GM18861 (cell line): ENCODE results near the gene HRH1.
"Not testable (repeated sequence)": the region's sequence is repeated elsewhere in the genome, so short reads cannot be mapped to it uniquely, and the experiment has no call there.

ENCODE experiments used
- ATAC-seq: cut with Tn5 transposase; IDR thresholded peaks from one replicate; pipeline ENCODE4 v1.9.1; 2021; ENCODE audit not compliant: unreplicated experiment

Gene HRH1

DNA sequence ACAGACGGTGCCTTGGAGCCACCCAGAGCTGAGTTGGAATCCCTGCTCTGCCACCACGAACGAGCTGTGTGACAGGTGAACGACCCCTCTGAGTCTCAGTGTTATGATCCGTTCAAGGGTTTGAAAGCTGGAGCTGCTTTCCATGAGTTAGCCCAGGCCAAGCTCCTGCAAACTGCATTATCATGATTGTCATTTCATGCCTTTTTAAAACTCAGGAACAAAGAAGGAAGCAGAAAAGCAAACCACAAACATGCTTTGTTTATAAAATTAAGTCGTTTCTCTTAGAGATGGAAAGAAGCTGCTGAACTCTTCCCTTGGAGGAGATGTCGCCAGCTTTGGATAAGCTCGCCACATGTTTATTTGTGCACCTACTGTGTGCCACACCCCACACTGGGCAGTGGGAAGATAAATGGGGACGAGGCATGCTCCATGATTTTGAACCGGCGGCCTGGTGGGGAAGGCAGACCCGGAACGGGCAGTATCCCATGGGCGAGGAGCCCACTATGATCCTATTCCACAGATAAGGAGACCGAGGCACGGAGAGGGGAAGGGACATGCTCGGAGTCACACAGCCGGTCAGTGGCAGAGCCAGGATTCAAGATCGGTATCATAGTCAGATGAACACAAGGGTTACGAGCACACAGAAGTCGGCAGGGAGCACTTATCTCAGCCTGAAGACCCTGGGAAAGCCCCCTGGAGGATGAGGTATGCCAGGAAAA, 15.9 kb downstream of the HRH1 start:
- ATAC-seq, result no peak

DNA sequence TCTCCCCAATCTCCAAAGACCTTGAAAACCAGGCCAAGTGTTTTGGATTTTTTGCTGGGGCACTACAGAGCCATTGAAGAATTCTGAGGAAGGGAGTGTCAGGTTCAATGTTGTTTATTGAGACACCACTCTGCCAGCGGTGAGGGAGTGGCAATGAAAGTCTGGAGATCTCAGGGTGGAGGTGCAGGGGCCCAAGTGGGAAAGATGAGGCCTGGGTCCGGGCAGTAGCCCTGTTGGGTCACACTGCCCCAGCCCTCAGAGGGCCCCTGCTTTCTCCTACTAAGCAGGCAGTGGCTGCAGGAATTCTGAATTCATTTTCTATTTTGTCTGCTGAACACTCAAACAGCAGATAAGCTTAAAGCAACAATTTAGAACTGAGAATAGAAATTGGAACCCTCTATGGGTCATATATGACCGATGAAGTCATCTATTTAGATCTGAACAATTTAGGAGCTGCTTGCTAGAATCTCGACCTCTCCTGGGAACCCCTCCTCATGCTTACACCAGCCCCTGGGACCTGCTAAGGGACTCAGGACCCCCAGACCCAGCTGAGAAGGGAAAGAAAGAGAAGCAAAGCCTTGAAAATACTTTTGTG, 17.9 kb downstream of the HRH1 start:
- ATAC-seq, result no peak

DNA sequence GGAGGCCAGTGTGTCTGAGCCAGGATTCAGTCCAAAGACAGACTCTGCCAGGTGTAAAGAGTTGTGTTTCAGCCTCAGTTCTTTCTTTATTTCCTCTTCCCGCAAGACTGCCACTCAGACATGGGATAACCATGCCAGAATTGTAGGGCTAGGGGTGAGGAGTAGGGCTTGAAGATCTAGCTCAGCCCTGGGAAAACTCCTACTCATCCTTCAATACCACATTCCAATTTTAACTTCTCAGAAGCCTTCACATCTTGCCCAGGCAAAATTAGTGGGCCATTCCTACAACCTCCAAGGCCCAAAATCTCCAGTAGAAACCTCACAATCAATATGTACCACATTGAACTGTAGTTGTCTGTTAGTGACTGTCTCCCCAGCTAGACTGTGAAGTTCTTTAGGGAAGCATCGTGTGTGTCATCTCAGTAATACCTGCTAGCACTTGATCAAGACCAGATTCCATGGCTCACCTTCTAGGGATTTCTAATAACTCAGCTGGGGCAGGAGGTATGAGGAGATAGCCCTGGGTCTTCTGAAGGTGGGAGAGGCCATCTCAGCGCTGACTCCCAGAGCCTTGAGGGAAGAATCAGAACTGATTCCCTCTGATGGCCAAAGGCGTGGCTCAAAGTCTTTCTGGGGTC, 19.7 kb downstream of the HRH1 start:
- ATAC-seq, result no peak

DNA sequence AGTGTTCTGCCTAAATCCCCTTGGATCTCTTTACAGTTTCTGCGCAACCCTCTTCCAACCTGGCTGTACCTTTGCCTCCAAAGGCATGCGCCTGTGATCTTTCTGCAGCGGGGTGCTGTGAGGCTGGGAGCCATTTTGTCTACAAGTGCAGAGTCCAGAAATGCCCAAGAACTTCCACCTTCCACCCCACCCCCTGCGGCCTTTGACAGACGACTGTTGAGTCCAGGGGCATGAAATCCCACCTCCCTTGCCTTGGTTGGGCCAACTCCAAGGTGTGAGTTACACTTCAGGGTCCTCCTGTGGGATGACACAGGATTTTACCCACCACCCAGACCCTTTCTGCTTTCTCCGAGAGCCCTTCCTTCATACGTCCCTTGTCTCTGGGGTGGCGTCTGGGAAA, 24.1 kb downstream of the HRH1 start:
- no peak for ATAC-seq

DNA sequence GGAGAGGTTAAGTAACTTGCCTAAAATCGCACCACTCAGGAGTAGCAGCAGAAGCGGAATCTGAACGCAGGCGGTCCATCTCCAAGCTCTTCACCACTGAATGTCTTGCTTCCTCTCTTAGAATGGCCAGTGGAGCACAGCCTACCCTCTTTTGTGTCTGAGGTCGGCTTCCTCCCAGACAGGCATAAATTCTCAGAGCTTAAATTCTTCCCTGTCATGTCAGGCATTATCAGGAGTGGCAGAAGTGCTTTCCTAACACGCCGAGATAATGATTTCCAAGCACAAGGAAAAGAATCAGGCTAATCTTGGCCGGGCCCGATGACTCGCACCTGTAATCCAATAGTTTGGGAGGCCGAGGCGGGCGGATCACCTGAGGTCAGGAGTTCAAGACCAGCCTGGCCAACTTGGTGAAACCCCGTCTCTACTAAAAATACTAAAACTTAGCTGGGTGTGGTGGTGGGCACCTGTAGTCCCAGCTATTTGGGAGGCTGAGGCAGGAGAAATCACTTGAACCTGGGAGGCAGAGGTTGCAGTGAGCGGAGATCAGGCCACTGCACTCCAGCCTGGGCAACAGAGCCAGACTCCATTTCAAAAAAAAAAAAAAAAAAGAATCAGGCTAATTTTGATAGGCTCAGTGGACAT, 30.2 kb downstream of the HRH1 start:
- not testable (repeated sequence) for ATAC-seq

DNA sequence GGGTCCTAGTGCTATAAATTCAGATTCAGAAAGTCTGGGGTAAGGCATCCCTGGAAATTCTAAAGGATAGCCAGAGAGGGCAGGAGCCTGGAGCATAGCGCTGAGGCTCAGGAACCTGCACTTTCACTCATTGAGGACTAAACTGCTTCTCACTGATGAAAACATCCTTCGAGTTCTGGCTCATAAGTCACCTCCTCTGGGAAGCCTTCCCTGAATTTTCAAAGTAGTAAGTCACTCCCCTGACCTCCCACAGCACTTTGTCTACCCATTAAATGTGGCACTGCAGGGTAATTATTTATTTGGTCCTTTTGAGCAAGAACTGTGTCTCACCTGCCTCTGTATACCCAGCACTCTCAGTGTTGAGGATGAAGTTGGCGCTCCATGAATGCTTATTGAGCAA, 30.9 kb downstream of the HRH1 start:
- ATAC-seq, result no peak

DNA sequence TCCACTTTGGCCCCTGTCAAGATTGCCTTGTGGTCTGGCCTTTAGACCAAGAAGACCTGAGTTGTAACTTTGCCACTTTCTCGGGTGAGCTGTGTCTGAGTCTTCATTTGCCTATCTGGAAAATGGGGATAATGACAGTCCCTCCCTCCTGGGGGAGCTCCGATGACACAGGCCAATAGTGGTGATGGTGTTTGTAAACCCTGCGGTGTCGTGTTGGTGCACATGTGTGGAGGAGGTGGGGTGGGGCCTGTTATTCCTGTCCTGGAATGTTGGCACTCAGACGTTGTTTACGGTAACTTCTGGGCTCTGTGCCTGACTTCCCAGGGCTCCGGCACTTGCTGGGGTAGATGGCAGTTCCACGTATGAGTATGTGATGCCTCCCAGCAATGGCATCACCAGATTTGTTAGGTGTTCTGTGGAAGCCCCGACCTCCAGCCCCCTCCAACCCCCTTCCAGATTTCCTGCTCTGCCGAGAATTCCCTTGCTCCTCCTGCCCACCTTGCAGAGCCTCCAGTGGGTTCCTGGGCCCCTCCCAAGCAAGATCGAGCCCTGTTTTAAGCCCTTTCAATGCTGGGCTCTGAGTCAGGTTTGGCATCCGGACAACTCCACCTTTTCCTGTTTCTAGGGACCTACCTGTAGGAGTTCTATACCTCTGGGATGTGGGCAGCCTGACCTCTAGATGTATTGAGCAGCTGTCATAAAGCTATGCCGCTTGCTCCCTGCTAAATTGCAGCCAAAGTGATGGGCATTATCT, 31.4 kb downstream of the HRH1 start:
- ATAC-seq, result no peak

DNA sequence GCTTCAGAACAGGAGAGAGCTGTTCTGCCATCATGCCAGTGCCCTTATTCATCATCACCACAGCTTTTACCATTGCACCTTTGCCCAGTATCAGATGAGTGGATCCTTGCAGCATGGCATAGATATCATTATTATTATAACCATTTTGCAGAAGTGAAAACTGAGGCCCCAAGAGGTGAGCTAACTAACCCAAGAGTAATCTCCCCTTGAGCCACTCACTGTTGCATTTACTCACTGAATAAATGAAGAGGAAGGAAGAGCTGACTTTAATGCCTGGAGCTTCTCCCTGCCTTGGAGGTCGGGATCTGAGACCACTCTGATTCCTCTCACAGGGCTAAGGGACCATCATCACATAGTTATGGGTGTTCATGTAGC, 32.0 kb downstream of the HRH1 start:
- ATAC-seq, result no peak

DNA sequence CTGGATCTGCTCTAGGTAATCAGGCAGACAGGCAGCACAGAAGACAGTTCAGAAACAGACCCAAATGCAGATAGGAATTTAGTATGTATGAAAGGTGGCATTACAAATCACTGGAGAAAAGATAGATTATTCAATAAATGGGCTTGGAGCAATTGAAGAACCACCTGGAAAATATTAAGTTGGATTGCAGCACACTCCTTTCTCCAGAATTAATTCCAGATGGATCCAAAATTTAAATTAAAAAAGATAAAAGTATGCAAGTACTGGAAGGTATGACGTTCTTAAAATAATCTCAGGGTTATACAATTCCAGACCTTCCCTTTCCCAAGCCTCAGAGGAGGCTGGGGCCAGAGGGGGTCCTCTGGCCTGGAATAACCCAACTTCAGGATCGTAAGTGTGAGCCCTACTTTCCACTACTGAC, 32.5 kb downstream of the HRH1 start:
- ATAC-seq, result no peak

DNA sequence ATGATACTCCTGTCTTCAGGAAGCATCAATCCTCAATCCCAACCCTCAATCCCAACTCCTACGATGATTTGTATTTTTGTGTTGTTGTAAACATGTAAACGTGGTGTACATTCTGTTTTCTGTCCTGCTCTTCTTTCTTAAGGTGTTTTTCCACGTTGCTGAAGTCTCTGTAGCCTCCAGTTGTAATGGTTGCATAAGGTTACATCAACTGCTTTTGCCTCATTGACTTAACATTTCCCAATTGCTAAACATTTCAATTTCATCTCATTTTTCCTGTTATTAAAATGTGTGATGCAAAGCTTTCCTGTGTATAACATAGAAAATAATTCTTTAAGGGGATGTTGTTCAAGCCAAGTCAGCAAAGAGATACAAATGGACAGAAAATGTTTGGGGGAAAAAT, 33.4 kb downstream of the HRH1 start:
- ATAC-seq, result no peak

DNA sequence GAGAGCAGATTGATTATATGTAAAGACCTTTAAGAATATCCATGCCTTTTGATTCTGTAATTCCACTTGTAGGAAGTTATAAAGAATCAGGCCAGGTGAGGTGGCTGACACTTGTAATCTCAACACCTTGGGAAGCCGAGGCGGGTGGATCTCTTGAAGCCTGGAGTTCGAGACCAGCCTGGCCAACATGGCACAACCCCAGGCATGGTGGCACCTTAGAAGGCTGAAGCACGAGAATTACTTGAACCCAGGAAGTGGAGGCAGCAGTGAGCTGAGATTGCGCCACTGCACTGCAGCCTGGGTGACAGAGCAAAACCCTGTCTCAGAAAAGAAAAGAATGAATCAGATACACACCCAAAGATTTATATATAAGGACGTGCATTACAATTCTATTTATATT, 33.9 kb downstream of the HRH1 start:
- no peak for ATAC-seq

DNA sequence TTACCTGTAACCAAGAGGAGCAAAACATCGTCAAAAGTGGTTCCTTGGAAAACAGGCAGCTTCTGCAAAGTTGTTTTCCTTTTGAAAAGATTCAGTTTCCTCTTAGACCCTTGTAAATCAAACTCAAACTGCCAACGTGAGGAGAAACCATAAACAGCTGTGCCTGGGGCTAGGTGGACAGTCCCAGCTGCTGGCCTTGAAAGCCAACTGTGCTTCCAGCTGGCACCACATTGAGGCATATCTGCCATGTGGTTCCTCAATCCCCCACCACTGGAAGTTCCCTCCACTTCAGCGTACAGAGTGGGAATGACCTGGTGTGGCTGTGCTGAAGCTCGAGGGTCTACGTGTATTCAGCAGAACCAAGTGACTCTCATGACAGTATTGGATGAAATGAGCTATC, 40.9 kb downstream of the HRH1 start:
- no peak for ATAC-seq

DNA sequence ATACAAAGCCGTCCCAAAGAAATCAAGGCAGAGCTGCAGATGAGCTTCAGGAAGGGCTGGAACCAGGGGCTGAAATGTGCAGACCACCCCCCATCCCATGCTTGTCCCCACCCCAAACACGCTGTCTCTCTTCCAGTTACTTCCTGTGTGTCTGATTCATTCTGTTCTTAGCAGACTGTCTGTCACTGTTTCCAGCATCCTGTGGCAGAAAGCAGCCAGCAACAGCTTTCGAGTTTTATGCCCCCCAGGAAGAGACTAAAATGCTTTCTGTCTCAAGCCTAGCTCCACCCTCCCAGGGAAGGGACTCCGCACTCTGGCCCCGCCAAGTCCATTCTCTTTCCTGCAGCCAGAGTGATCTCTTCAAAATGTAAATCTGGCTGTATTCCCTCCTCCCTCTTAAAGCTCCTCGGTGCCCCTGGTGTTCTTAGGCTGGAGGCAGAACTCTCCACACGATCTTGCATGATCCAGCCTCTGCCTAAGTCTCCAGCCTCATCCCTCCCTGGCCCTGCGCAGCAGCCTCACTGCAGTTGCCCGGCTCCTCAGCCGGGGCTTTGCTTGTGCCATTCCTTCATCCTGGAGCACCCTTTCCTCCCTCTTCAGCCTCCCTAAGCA, 41.5 kb downstream of the HRH1 start:
- ATAC-seq, result no peak

DNA sequence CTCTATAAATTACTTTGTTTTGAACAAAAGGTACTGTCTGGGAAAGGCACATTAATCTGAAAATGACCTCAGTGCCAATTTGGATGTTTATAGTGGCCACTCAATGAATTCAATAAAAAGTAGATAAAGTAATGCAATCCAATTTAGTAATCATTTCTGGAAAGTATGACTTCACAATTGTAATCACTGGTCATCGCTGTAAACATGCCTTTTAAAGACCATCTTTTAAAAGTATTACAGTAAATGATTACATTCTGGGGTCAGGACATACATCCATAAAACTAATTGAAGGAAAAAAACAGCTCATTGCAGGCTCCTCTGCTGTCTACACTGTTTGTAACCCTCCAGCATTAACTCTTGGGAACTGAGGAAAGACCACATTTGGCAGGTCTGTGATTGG, 43.2 kb downstream of the HRH1 start:
- no peak for ATAC-seq

DNA sequence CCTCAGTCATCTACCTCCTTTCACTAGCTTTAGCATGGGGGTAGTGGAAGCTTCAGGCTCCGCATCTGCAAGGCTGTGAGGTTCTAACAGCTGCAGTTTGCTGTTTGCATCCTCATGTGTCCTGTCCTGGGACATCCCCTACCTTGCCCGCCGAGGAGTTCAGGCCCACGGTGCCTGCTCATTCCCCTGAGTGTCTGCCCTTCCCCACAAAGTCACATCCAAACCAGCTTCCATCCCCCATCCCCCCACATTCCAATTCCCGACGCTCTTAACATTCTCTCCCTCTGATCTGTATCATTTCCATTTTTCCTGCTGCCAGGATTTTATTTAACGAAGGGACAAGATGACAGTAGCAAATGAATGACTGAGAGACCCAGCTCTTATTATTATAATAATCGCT, 43.8 kb downstream of the HRH1 start:
- no peak for ATAC-seq

DNA sequence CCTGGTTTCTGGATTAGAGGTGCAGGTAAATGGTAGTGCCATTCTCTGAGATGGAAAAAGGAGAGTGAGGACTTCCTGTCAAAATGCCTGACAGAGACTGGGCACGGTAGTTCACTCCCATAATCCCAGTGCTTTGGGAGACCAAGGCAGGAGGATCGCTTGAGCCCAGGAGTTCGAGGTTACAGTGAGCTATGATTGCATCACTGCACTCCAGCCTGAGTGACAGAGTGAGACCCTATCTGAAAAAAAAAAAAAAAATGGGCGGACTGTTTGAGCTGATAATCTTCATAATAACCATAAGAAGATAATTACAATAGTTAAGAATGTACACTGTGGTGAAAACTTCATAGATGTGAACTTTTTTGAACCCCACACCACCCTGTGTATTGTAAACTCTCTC, 44.2 kb downstream of the HRH1 start:
- ATAC-seq, result no peak

DNA sequence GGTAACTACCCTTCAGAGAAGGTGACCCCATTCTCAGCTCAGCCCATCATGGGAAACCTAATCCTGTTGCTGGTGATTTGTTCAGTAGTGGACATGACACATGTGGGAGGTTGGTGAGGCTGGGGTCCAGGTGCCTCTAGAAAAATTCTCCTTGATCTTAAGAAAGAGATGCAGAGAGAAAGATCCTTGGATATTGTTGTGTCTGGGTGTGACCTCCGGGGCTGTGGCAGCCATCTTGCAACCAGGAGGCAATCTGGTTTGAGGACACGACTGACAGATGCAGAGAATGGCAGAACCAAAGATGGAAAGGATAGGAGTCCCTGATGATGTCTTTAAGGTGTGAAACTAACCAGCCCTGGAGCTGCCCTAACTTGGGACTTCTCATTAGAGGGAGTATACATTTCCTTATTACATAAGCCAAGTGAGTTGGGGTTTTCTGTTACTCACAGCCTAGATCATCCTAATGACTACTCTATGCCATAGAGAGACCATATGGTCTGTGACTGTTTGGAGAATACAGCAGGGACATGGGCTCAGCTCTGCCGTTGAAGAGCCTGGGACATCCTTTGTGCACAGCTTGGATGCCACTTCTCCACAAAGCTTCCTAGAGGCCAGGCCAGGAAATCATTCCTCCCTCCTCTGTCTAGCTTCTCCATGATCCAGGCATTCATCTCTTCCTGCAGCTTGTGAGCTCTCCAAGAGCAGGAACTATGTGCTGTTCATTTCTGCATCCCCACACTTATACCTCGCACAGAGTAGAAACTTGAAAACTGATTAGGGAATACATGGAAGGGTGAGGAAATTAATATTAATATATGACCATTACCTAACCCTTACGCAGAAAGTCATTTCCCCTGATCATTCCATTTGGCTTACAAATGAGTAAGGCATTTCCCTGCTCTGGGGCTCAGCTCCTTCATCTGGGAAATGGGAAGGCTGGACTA, 45.9 kb downstream of the HRH1 start:
- no peak for ATAC-seq

DNA sequence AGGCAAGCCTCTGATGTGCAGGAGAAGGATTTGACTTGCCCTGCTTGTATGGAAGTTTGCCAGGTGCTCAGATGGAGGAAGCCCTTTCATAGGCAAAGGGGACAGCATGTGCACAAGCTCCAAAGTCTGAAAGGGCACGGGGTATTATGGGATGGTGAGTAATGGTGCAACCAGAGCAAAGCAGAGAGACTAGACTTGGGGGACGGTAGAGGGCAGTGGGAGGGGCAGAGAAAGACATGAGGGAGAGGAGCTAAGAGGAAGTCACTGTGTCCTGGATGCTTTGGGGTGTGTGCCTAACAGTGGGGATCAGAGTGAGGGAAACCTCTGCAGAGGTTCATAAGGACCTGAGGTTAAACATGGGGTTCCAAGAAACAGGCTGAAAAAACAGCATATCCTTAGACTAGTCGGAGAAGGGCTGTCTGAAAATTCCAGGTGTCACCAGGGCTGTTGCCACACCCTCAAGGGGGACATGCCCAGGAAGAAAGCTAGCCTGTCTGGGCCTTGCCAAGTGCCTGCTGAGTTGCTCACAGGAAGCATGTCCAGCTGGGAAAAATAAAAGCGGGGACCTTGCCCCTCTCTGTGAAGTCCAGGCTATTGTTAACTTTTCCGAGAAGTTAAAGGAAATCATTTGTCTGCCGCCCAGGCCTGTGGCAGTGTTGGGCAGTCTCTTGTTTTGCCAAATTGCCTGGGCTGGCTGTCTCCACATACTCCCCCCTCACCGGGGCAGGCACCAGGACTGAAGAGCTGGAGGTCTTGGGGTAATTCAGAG, 47.1 kb downstream of the HRH1 start:
- no peak for ATAC-seq

DNA sequence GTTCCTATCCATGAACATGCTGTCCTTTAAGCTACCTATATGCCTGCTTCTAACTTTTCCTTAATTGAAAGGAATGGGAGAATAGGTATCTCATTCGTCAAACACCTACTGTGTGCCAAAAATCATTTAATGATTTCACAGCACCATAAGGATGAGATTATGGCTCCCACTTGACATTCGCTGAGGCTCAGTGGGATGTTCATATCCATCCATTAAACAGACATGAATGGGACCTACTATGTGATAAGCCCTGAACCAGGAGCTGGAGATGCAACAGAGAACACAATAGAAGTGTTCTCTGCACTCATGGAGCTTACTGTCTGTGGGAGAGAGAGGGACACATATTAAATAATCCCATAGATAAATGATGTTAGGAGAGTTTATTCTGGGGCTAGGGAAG, 49.7 kb downstream of the HRH1 start:
- no peak for ATAC-seq
